T-cell (primary cell): ENCODE measurements around the gene FICD. TPM values are rescaled to one million over a fixed set of nuclear protein-coding genes. Genes with fewer than 3 reads are reported as not detected.

Source experiments
- ATAC-seq, 4 experiments: fragments of 200-7000 bp in 3 of 4; fragments of 150-1000 bp in 1 of 4; cut with Tn5 transposase; replicated peaks in 1 of 4; 1 replicate in 3 of 4; 2 replicates in 1 of 4; pipeline ENCODE4 v1.10.0; 2021; ENCODE audit warnings: moderate library complexity in 3 of 4, mild to moderate bottlenecking in 2 of 4, moderate number of reproducible peaks in 1 of 4
- CTCF ChIA-PET, 2 donors: fragments of 300-600 bp; sonication (Branson Sonifier 250); formaldehyde crosslinking; loops; one replicate each; lab custom pipeline; 2022; ENCODE audit warnings: antibody characterized with exemption in 2 of 2; lab: Charles Lee
- POLR2A ChIA-PET, 2 donors: fragments of 300-600 bp; sonication (Branson Sonifier 250); formaldehyde crosslinking; loops; one replicate each; lab custom pipeline; 2022; ENCODE audit warnings: antibody characterized with exemption in 2 of 2; lab: Charles Lee
- DNase-seq, 35 experiments: peaks; one replicate each; pipeline versions ENCODE4 v3.0.0 to v3.0.0-alpha.2; 2013 to 2023
- H3K27ac ChIP-seq: one replicate; pipeline ENCODE4 v1.5.1; 2013; ENCODE audit warnings: low read length
- H3K27me3 ChIP-seq, 2 experiments: replicated peaks in 1 of 2; 1 replicate in 1 of 2; 2 replicates in 1 of 2; pipeline versions ENCODE4 v1.6.1 to v1.7.0; 2013; ENCODE audit warnings: low read length in 1 of 2, mixed read lengths in 1 of 2; ENCODE audit not compliant: control insufficient read depth in 2 of 2, insufficient read depth in 2 of 2; ENCODE audit errors: extremely low read depth in 1 of 2
- H3K36me3 ChIP-seq, 2 donors: 1 replicate in 1 of 2; 2 replicates in 1 of 2; pipeline versions ENCODE4 v1.6.1 to v1.7.0; 2013; ENCODE audit warnings: low read length in 1 of 2; ENCODE audit not compliant: control insufficient read depth in 2 of 2, insufficient read depth in 1 of 2; ENCODE audit errors: extremely low read depth in 1 of 2
- H3K4me1 ChIP-seq, 2 experiments: 1 replicate in 1 of 2; 2 replicates in 1 of 2; pipeline versions ENCODE4 v1.6.1 to v1.7.0; 2013; ENCODE audit warnings: low read length in 2 of 2, mixed read lengths in 1 of 2; ENCODE audit not compliant: insufficient read depth in 2 of 2, control insufficient read depth in 1 of 2; ENCODE audit errors: extremely low read depth in 1 of 2
- H3K4me3 ChIP-seq, 2 donors: 1 replicate in 1 of 2; 2 replicates in 1 of 2; pipeline versions ENCODE4 v1.5.1 to v1.7.0; 2013; ENCODE audit warnings: mild to moderate bottlenecking in 2 of 2, low read length in 1 of 2, moderate library complexity in 1 of 2; ENCODE audit not compliant: control insufficient read depth in 1 of 2; ENCODE audit errors: extremely low read depth in 1 of 2
- H3K9me3 ChIP-seq: 2 replicates; pipeline ENCODE4 v1.7.0; 2013
- H3K27ac Mint-ChIP-seq, 2 donors: one replicate each; pipeline ENCODE4 v1.8.0; 2020 to 2021; ENCODE audit warnings: mild to moderate bottlenecking in 2 of 2, mixed read lengths in 2 of 2
- H3K27me3 Mint-ChIP-seq, 2 donors: one replicate each; pipeline ENCODE4 v1.8.0; 2021 to 2022; ENCODE audit warnings: mixed read lengths in 2 of 2
- H3K36me3 Mint-ChIP-seq: one replicate; pipeline ENCODE4 v1.8.0; 2021; ENCODE audit warnings: mixed read lengths
- H3K4me1 Mint-ChIP-seq, 3 donors: one replicate each; pipeline ENCODE4 v1.8.0; 2020 to 2022; ENCODE audit warnings: mixed read lengths in 3 of 3, mild to moderate bottlenecking in 1 of 3
- H3K4me3 Mint-ChIP-seq, 3 donors: one replicate each; pipeline ENCODE4 v1.8.0; 2020 to 2022; ENCODE audit warnings: mild to moderate bottlenecking in 3 of 3, mixed read lengths in 3 of 3, moderate library complexity in 3 of 3
- H3K9me3 Mint-ChIP-seq, 3 donors: one replicate each; pipeline ENCODE4 v1.8.0; 2020 to 2022; ENCODE audit warnings: mixed read lengths in 3 of 3
- WGBS: methylation state at CpG from one replicate; pipeline ENCODE4 v1.1.5; 2013; ENCODE audit warnings: missing lambda C conversion rate; ENCODE audit not compliant: insufficient coverage; 5-methylcytosine and 5-hydroxymethylcytosine counted together
- total RNA-seq, 35 experiments: library from RNA in 6 of 35; stranded (reverse) in 6 of 35; fragments of 120-200 nt in 1 of 35; gene quantifications; one replicate each; pipeline versions ENCODE4 v1.2.1 to v1.2.4 and lab custom pipeline; 2013 to 2026

FICD gene
- total RNA-seq, 5 donors from 2014 or later (not counting 1 experiment from before 2014, with no cell fraction given): 5.0 to 9.3 (median 7.8) TPM

DNA sequence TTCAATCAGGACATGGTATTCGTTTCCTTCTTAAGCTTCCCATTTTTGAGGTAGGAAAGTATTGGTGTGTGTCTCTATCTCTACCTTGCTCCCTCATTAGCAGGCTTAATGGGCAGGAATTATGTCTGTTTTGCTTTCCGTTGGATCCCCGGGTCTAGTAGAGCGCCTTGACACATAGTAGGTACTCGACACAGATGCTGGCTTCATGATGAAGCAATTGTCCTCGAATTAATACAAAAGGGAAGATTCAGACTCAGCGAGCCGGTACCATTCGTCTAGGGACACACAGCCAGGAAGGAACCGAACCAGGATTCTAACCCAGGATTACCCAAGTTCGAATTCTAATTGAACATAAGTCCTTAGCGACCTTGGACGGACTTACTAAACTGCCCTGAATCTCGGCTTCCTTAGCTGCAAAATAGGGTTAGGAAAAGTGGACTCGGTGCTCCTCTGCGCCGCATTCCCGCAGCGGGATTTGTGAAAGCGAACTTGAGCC lies 46.8 kb downstream of the FICD start:
- POLR2A ChIA-PET: interaction anchor here (0.6 to 1.7 kb wide), 5 partner anchors 30 to 71 kb away, joined by 3 to 6 read pairs (median 3); partner anchors contain the start of gene SELPLG (in 1 of the 2)
- no peaks in the 10 kb centered on the region for H3K27me3 ChIP-seq
- no peaks in the 10 kb centered on the region for H3K9me3 Mint-ChIP-seq
- peaks cover 13% of the 10 kb centered on the region for H3K36me3 Mint-ChIP-seq
- H3K4me3 Mint-ChIP-seq: peak overlapping the region; percentile 98 to 100 (median 100)
- peak in 1 of 35 experiments; percentile 12 for DNase-seq
- peak overlapping the region; percentile 93 for H3K27ac ChIP-seq
- 1% methylated on average over 18 of the region's 20 CpGs for WGBS
- peak; percentile 1 to 7 (median 3) for ATAC-seq
- peak overlapping the region; percentile 82 to 96 for H3K4me3 ChIP-seq
- peak overlapping the region; percentile 99 to 100 for H3K27ac Mint-ChIP-seq
- peaks cover 47 to 74% (median 69%) of the 10 kb centered on the region in 3 donors for H3K4me1 Mint-ChIP-seq
- CTCF ChIA-PET: interaction anchor here (0.5 to 11.9 kb wide), 10 partner anchors 47 to 531 kb away, joined by 3 to 140 read pairs (median 4); partner anchors contain the start of genes ALKBH2 (in 1 of the 2) and FICD (in 1 of the 2)
- no peaks in the 10 kb centered on the region for H3K9me3 ChIP-seq
- H3K36me3 ChIP-seq: peaks cover 0 to 38% of the 10 kb centered on the region in 2 donors
- H3K27me3 Mint-ChIP-seq: no peaks in the 10 kb centered on the region
- peaks cover 34 to 62% of the 10 kb centered on the region in 2 experiments for H3K4me1 ChIP-seq

DNA sequence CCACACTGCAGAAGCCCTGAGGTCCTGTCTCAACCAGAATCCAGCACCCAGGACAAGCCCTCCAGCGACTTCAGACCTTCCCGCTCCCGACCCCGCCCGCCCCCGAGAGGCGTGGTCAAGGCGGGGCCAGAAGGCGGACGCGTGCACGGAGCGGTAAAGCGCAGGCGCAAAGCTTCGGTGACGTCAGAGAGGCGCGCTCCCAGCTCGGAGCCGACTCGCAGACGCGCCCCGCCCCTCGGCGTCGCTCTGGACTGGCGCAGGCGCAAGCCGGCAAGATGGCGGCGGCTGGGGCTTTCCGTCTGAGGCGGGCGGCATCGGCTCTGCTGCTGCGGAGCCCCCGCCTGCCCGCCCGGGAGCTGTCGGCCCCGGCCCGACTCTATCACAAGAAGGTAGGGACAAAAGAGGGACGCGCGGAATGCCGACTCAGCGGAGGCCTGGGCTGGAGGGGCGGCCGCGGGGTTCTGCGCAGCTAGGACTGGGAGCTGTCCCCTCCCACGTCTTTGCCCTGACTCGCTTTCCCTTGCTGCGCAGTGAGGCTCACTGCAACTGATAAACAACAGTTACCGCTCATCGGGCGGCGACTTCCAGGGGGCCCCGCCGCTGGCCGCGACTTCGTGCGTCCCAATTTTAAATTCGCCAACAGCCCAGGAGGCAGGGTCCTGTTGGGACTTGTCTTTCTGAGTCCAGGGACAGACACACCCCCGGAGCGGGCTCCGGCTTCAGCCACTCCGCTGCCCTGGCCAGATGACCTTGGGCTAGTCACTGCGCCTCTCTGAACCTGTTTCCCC lies 47.5 kb downstream of the FICD start, which contains the start of gene ISCU:
ISCU (plus strand) TSS at position 249 of the 788 bp plus-strand sequence; CDS start at position 276, 27 bp downstream.
- H3K36me3 Mint-ChIP-seq: peaks cover 20% of the 10 kb centered on the region

DNA sequence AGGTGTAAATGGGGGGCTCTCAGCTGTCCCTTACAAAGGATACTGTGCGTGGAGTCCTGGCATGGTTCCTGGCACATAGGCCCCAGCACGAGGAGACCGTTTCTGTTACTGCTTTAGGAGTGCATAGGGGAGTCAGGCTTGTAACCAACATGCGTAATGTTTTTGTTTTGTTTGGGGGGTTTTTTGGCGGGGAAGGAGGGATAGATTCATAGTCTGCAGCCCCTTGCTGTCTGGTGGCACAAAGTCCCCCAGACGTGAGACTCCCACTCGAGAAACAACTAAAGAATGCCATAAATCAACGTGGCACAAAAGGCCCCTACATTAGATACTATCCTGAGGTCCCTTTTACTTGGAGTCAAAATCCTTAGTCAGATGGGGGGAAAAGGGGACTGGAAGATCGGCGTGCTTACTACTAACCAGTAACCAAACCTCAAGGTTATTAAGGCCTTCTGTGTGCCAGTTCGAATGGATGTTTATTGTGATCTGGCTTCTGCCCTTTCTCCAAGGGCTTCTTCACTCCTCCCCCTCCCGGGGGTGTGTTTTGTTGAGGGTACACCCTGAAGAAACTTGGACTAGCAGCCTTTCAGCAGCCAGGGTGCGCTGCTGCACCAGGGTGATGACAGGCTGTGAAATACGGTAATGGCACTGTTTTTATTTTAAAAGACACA lies 48.2 kb downstream of the FICD start:
- peak overlapping the region; percentile 98 to 100 (median 100) for H3K4me3 Mint-ChIP-seq
- Histone ChIP-seq H3K4me1 (peaks cover 37 to 58% of the 10 kb centered on the region in 2 experiments), H3K36me3 (peaks cover 0 to 46% of the 10 kb centered on the region in 2 donors), H3K9me3 (no peaks in the 10 kb centered on the region), H3K4me3 (peak overlapping the region; percentile 96), H3K27me3 (no peaks in the 10 kb centered on the region), H3K27ac (peak overlapping the region; percentile 98)
- DNase-seq: peak; percentile 73 to 93 (median 89)
- 0% methylated on average over 3 of the region's 14 CpGs for WGBS
- peaks cover 47 to 74% (median 69%) of the 10 kb centered on the region in 3 donors for H3K4me1 Mint-ChIP-seq
- no peaks in the 10 kb centered on the region for H3K27me3 Mint-ChIP-seq
- ChIA-PET POLR2A (interaction anchor here in 1 of 2 donors (1.1 to 1.3 kb wide), 2 partner anchors 53 to 55 kb away, joined by 3 read pairs; no protein-coding TSS in a partner anchor), CTCF (interaction anchor here (0.7 to 11.9 kb wide), 11 partner anchors 54 to 530 kb away, joined by 3 to 140 read pairs (median 5); partner anchors contain the start of gene ALKBH2 (in 1 of the 2))
- peak overlapping the region; percentile 86 to 91 for H3K27ac Mint-ChIP-seq
- H3K36me3 Mint-ChIP-seq: peaks cover 19% of the 10 kb centered on the region
- no peaks in the 10 kb centered on the region for H3K9me3 Mint-ChIP-seq
- ATAC-seq: peak; percentile 43 to 61 (median 50)

More for the DNA sequence above, 47.5 kb downstream of the FICD start, which contains the start of gene ISCU:
- peaks cover 33 to 59% of the 10 kb centered on the region in 2 experiments for H3K4me1 ChIP-seq
- ChIA-PET CTCF (interaction anchor here (0.6 to 11.9 kb wide), 9 partner anchors 47 to 530 kb away, joined by 3 to 140 read pairs (median 4); partner anchors contain the start of genes ALKBH2 (in 1 of the 2) and FICD (in 1 of the 2)), POLR2A (interaction anchor here (0.6 to 1.7 kb wide), 5 partner anchors 30 to 71 kb away, joined by 3 to 6 read pairs (median 3); partner anchors contain the start of gene SELPLG (in 1 of the 2))
- no peaks in the 10 kb centered on the region for H3K9me3 ChIP-seq
- no peaks in the 10 kb centered on the region for H3K27me3 Mint-ChIP-seq
- H3K27ac Mint-ChIP-seq: peak within 1 kb of the TSS; percentile 99 to 100
- no peaks in the 10 kb centered on the region for H3K9me3 Mint-ChIP-seq
- H3K36me3 ChIP-seq: peaks cover 0 to 42% of the 10 kb centered on the region in 2 donors
- no peaks in the 10 kb centered on the region for H3K27me3 ChIP-seq
- peak; percentile 96 to 100 (median 99) for DNase-seq
- peak within 1 kb of the TSS; percentile 98 for H3K27ac ChIP-seq
- 0% methylated on average over 71 of the region's 72 CpGs for WGBS
- H3K4me3 Mint-ChIP-seq: peak within 1 kb of the TSS; percentile 98 to 100 (median 100)
- H3K4me3 ChIP-seq: peak within 1 kb of the TSS; percentile 96
- peaks cover 47 to 74% (median 69%) of the 10 kb centered on the region in 3 donors for H3K4me1 Mint-ChIP-seq
- peak; percentile 72 to 81 (median 73) for ATAC-seq

DNA sequence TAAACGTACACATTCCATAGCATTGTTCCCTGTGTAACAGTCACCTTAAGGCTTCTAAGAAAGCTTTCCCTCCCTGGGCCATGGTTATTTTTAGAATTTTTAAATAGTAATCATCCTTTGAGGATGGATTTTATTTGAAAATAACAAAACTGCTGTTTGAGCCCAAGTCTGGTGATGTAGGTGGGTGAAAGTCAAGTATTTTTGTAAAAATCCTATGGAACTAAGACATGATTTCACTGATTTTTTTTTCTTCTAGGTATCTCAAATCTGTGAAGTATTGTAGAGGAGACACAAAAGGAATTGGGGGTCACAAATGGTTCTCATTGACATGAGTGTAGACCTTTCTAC lies 48.7 kb downstream of the FICD start:
- Mint-ChIP-seq H3K4me1 (peaks cover 51 to 76% (median 71%) of the 10 kb centered on the region in 3 donors), H3K27me3 (no peaks in the 10 kb centered on the region), H3K27ac (peak overlapping the region; percentile 86 to 91), H3K9me3 (no peaks in the 10 kb centered on the region), H3K36me3 (peaks cover 22% of the 10 kb centered on the region), H3K4me3 (peak overlapping the region; percentile 98 to 100 (median 100))
- no peaks in the 10 kb centered on the region for H3K9me3 ChIP-seq
- H3K4me1 ChIP-seq: peaks cover 38 to 58% of the 10 kb centered on the region in 2 experiments
- peaks cover 0 to 50% of the 10 kb centered on the region in 2 donors for H3K36me3 ChIP-seq
- DNase-seq (no peak), ATAC-seq (no peak)
- CTCF ChIA-PET: interaction anchor here (0.5 to 11.9 kb wide), 18 partner anchors 9 to 286 kb away, joined by 3 to 140 read pairs (median 4); partner anchors contain the start of gene SELPLG (in 1 of the 2)
- POLR2A ChIA-PET: interaction anchor here (0.6 to 1.3 kb wide), 2 partner anchors 53 to 81 kb away, joined by 3 read pairs; no protein-coding TSS in a partner anchor
- WGBS: no CpG with 5 or more reads among the region's 1 CpG
- no peak overlapping the region for H3K4me3 ChIP-seq
- H3K27me3 ChIP-seq: no peaks in the 10 kb centered on the region
- peak overlapping the region; percentile 98 for H3K27ac ChIP-seq

DNA sequence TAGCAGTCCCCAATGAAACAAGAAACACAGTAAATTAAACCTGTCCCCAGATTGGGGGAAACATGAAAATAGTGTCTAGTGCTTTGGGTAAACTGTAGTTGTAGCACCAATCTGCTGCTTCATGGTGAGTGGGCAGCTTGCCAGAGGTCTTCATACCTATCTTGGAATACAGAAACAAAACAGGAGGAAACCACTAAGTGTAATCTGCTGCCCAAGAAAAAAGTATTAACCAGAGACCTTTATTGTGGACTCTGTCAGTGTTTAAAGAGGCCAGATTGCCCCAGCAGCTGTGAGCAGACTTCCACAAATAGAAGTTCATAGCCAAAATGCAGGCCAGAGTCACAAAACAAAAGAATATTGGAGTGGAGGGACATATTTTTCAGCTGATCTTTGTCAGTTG lies 49.6 kb downstream of the FICD start:
- no peak overlapping the region for H3K27ac ChIP-seq
- peaks cover 0 to 51% of the 10 kb centered on the region in 2 donors for H3K36me3 ChIP-seq
- peaks cover 39 to 55% of the 10 kb centered on the region in 2 experiments for H3K4me1 ChIP-seq
- DNase-seq: no peak
- no peaks in the 10 kb centered on the region for H3K27me3 ChIP-seq
- peaks cover 57 to 76% (median 73%) of the 10 kb centered on the region in 3 donors for H3K4me1 Mint-ChIP-seq
- no peak overlapping the region for H3K4me3 ChIP-seq
- H3K36me3 Mint-ChIP-seq: peaks cover 25% of the 10 kb centered on the region
- peak overlapping the region in 1 of 2 donors; percentile 55 for H3K27ac Mint-ChIP-seq
- H3K9me3 ChIP-seq: no peaks in the 10 kb centered on the region
- no peaks in the 10 kb centered on the region for H3K27me3 Mint-ChIP-seq
- ChIA-PET POLR2A (interaction anchor here (1.2 to 1.8 kb wide), 3 partner anchors 52 to 54 kb away, joined by 3 read pairs; no protein-coding TSS in a partner anchor), CTCF (interaction anchor here (0.5 to 11.9 kb wide), 14 partner anchors 11 to 545 kb away, joined by 3 to 140 read pairs (median 4); partner anchors contain the start of gene SELPLG (in 1 of the 2))
- H3K9me3 Mint-ChIP-seq: no peaks in the 10 kb centered on the region
- no peak overlapping the region for H3K4me3 Mint-ChIP-seq
- ATAC-seq: no peak
